K562 (cell line): ENCODE results near the gene IGSF23. TPM values are rescaled to one million over a fixed set of nuclear protein-coding genes. Genes with fewer than 3 reads are reported as not detected.

Experiments used
- ATAC-seq: fragments of 200-7000 bp; cut with Tn5 transposase; 3 replicates; pipeline ENCODE4 v1.9.1; 2020; ENCODE audit warnings: moderate library complexity
- BruUV-seq: library from RNA; stranded (reverse); fragments of 400-500 nt; replicated peaks from 2 replicates; lab custom pipeline; 2021; lab: Mats Ljungman, UMichigan
- CTCF ChIA-PET: fragments of 300-600 bp; formaldehyde crosslinking; extraction: SDS; loops from one replicate; lab custom pipeline; 2021; ENCODE audit warnings: low intra/inter-chr PET ratio; lab: Yijun Ruan, JAX
- POLR2A ChIA-PET: fragments of 300-600, 350-650 bp; sonication (Branson Sonifier 250); formaldehyde crosslinking; extraction: SDS; loops from one replicate; lab custom pipeline; 2021; ENCODE audit warnings: antibody characterized with exemption, inconsistent platforms; lab: Yijun Ruan, JAX
- DNase-seq, 4 experiments: peaks; one replicate each; pipeline versions ENCODE4 v3.0.0 to v3.0.0-alpha.2; 2011 to 2018; ENCODE audit warnings: low spot score in 3 of 4, mixed read lengths in 3 of 4; ENCODE audit errors: extremely low read depth in 1 of 4
- FAIRE-seq: peaks from 2 replicates; lab custom pipeline; 2011; peaks lifted over from hg19 to GRCh38; lab: Jason Lieb, UNC
- H2AFZ ChIP-seq: 2 replicates; pipeline ENCODE4 v1.6.0; 2011; ENCODE audit warnings: low read depth, low read length, control low read depth, inconsistent platforms
- H3K27ac ChIP-seq: fragments of 200-600 bp; 3 replicates; pipeline ENCODE4 v1.8.0; 2011; ENCODE audit warnings: low read depth, mild to moderate bottlenecking, control low read depth, inconsistent platforms, low read length, moderate library complexity, mixed read lengths; ENCODE audit errors: extremely low read depth
- H3K27me3 ChIP-seq, 2 experiments: fragments of 300-600 bp in 1 of 2; 2 replicates in 1 of 2; 3 replicates in 1 of 2; pipeline versions ENCODE4 v1.6.0 to v1.8.0; 2011; ENCODE audit warnings: inconsistent platforms in 2 of 2, low read length in 2 of 2, mild to moderate bottlenecking in 1 of 2, mixed read lengths in 1 of 2, moderate library complexity in 1 of 2; ENCODE audit not compliant: control insufficient read depth in 2 of 2, insufficient read depth in 2 of 2
- H3K36me3 ChIP-seq: fragments of 300-600 bp; 3 replicates; pipeline ENCODE4 v1.8.0; 2011; ENCODE audit warnings: mild to moderate bottlenecking, low read length, inconsistent platforms; ENCODE audit not compliant: control insufficient read depth, insufficient read depth
- H3K4me1 ChIP-seq, 2 experiments: fragments of 200-600 bp in 1 of 2; replicated peaks in 1 of 2; 2 replicates in 1 of 2; 3 replicates in 1 of 2; pipeline versions ENCODE4 v1.5.1 to v1.8.0; 2011; ENCODE audit warnings: inconsistent platforms in 2 of 2, low read length in 2 of 2, mild to moderate bottlenecking in 1 of 2, mixed read lengths in 1 of 2, moderate library complexity in 1 of 2; ENCODE audit not compliant: control insufficient read depth in 2 of 2, insufficient read depth in 2 of 2
- H3K4me2 ChIP-seq: 2 replicates; pipeline ENCODE4 v1.6.1; 2011; ENCODE audit warnings: low read length, control low read depth, inconsistent platforms, mixed read lengths; ENCODE audit not compliant: insufficient read depth
- H3K4me3 ChIP-seq: fragments of 200-600 bp; sonication (generic), shearing (Covaris generic); 2 replicates; pipeline ENCODE4 v1.5.1; 2016; ENCODE audit warnings: control low read depth, inconsistent platforms
- H3K79me2 ChIP-seq: fragments of 200-600 bp; 3 replicates; pipeline ENCODE4 v1.8.0; 2011; ENCODE audit warnings: low read length, inconsistent platforms; ENCODE audit not compliant: control insufficient read depth, insufficient read depth
- H3K9ac ChIP-seq, 2 experiments: 2 replicates each; pipeline versions ENCODE4 v1.6.0 to v1.6.1; 2011; ENCODE audit warnings: low read depth in 2 of 2, low read length in 2 of 2, control low read depth in 1 of 2, inconsistent platforms in 1 of 2, mild to moderate bottlenecking in 1 of 2, mixed read lengths in 1 of 2; ENCODE audit not compliant: insufficient read depth in 1 of 2
- H3K9me1 ChIP-seq: one replicate; pipeline ENCODE4 v1.6.0; 2011; ENCODE audit warnings: inconsistent platforms, mild to moderate bottlenecking, low read length, moderate library complexity; ENCODE audit not compliant: control insufficient read depth, insufficient read depth
- H3K9me3 ChIP-seq: replicated peaks from 2 replicates; pipeline ENCODE4 v1.5.1; 2011; ENCODE audit warnings: low read depth, low read length, inconsistent platforms; ENCODE audit not compliant: control insufficient read depth, insufficient read depth
- H4K20me1 ChIP-seq: replicated peaks from 2 replicates; pipeline ENCODE4 v1.6.1; 2011; ENCODE audit warnings: low read length, inconsistent platforms, mixed read lengths; ENCODE audit not compliant: control insufficient read depth, insufficient read depth
- ARID1B ChIP-seq: fragments of 450-650 bp; IDR thresholded peaks from 2 replicates; pipeline ENCODE4 v1.6.1; 2016; ENCODE audit warnings: antibody characterized with exemption, mild to moderate bottlenecking, inconsistent platforms
- CREM ChIP-seq: IDR thresholded peaks from 2 replicates; pipeline ENCODE4 v1.6.1; 2014; ENCODE audit warnings: antibody characterized with exemption, low read depth
- EP300 ChIP-seq: IDR thresholded peaks from 2 replicates; pipeline ENCODE4 v1.6.1; 2012; ENCODE audit warnings: low read length, improper control_type of control experiment
- ESRRB ChIP-seq: fragments of 250-450 bp; sonication (Bioruptor Pico); IDR thresholded peaks from 2 replicates; pipeline ENCODE4 v1.5.0; 2020; ENCODE audit warnings: mild to moderate bottlenecking, moderate library complexity, borderline replicate concordance
- ETV1 ChIP-seq: fragments of 450-650 bp; conservative IDR thresholded peaks from 2 replicates; pipeline ENCODE4 v1.6.1; 2016; ENCODE audit warnings: missing genetic modification characterization, control low read depth, low read depth, missing compliant biosample characterization
- EZH2 ChIP-seq: IDR thresholded peaks from 2 replicates; pipeline ENCODE4 v1.6.1; 2012; ENCODE audit warnings: low read depth, mild to moderate bottlenecking, inconsistent platforms, low read length, borderline replicate concordance
- FOSL1 ChIP-seq: fragments of 200-800 bp; sonication (Bioruptor generic); conservative IDR thresholded peaks from 2 replicates; pipeline ENCODE4 v1.6.1; 2016; ENCODE audit warnings: missing genetic modification characterization, missing compliant biosample characterization
- HMG20B ChIP-seq: fragments of 250-450 bp; sonication (Bioruptor Pico); IDR thresholded peaks from 2 replicates; pipeline ENCODE4 v1.5.0; 2021; ENCODE audit warnings: mild to moderate bottlenecking
- JUN ChIP-seq, 2 experiments: sonication (generic) in 1 of 2; formaldehyde crosslinking in 1 of 2; IDR thresholded peaks; 2 replicates each; pipeline versions ENCODE4 v1.6.1 to v1.8.0; 2012 to 2022; ENCODE audit warnings: borderline replicate concordance in 2 of 2, mild to moderate bottlenecking in 2 of 2, improper control_type of control experiment in 1 of 2, low read depth in 1 of 2, low read length in 1 of 2, missing genetic modification reagents in 1 of 2
- JUND ChIP-seq, 2 experiments: IDR thresholded peaks; 2 replicates in 1 of 2; 3 replicates in 1 of 2; pipeline ENCODE4 v1.6.1; 2011; ENCODE audit warnings: borderline replicate concordance in 2 of 2, low read depth in 2 of 2, low read length in 2 of 2, improper control_type of control experiment in 1 of 2, missing biosample characterization in 1 of 2, missing genetic modification characterization in 1 of 2, missing genetic modification reagents in 1 of 2
- LCOR ChIP-seq: sonication (generic); formaldehyde crosslinking; IDR thresholded peaks from 2 replicates; pipeline ENCODE4 v1.8.0; 2022; ENCODE audit warnings: mild to moderate bottlenecking, missing genetic modification reagents
- MEIS2 ChIP-seq: fragments of 450-650 bp; IDR thresholded peaks from 2 replicates; pipeline ENCODE4 v1.6.1; 2014; ENCODE audit warnings: mild to moderate bottlenecking; ENCODE audit not compliant: partially characterized antibody
- NFIC ChIP-seq: fragments of 450-650 bp; IDR thresholded peaks from 2 replicates; pipeline ENCODE4 v1.6.1; 2017; ENCODE audit warnings: mild to moderate bottlenecking, inconsistent platforms
- NR3C1 ChIP-seq: sonication (generic); formaldehyde crosslinking; IDR thresholded peaks from 2 replicates; pipeline ENCODE4 v1.8.1; 2022; ENCODE audit warnings: missing genetic modification reagents
- PKNOX1 ChIP-seq: fragments of 450-650 bp; IDR thresholded peaks from 2 replicates; pipeline ENCODE4 v1.6.1; 2016
- RB1 ChIP-seq: fragments of 450-650 bp; IDR thresholded peaks from 2 replicates; pipeline ENCODE4 v1.6.1; 2017; ENCODE audit warnings: low read depth, mild to moderate bottlenecking
- ZBTB7A ChIP-seq: IDR thresholded peaks from 2 replicates; pipeline ENCODE4 v1.6.1; 2011; ENCODE audit warnings: low read depth, mild to moderate bottlenecking, low read length, moderate library complexity, borderline replicate concordance; ENCODE audit not compliant: control insufficient read depth
- ZKSCAN1 ChIP-seq: fragments of 150-350 bp; IDR thresholded peaks from 2 replicates; pipeline ENCODE4 v1.6.1; 2016; ENCODE audit warnings: low read depth, low read length
- ZNF668 ChIP-seq: fragments of 250-450 bp; sonication (Bioruptor Pico); IDR thresholded peaks from 2 replicates; pipeline ENCODE4 v1.8.0; 2022; ENCODE audit warnings: mild to moderate bottlenecking, inconsistent platforms
- ZNF764 ChIP-seq: fragments of 250-450 bp; sonication (Bioruptor Pico); IDR thresholded peaks from 2 replicates; pipeline ENCODE4 v1.4.0; 2020; ENCODE audit warnings: low read depth, mild to moderate bottlenecking, moderate library complexity
- ZNF79 ChIP-seq: fragments of 250-450 bp; sonication (Bioruptor Pico); IDR thresholded peaks from 2 replicates; pipeline ENCODE4 v1.4.0; 2020; ENCODE audit warnings: low read depth, mild to moderate bottlenecking, moderate library complexity
- WGBS: fragments of 100-300 bp; shearing (Covaris generic); methylation state at CpG from one replicate; pipeline ENCODE4 v1.1.6; 2016; ENCODE audit warnings: low coverage, mixed read lengths; ENCODE audit not compliant: insufficient coverage; ENCODE audit errors: missing lambda C conversion rate; 5-methylcytosine and 5-hydroxymethylcytosine counted together
- in situ Hi-C: fragments of 300-500 bp; cut with MboI; formaldehyde crosslinking; loops from 4 replicates; pipeline ENCODE4 v1.15.0; 2018; ENCODE audit warnings: inconsistent platforms, mixed read lengths
- intact Hi-C: fragments of 100-400 bp; cut with micrococcal nuclease; formaldehyde crosslinking; loops from 2 replicates; pipeline ENCODE4 v1.14.2; 2022
- polyA plus RNA-seq, 8 experiments: library from polyadenylated mRNA; depleted of rRNA in 4 of 8; stranded (reverse) in 5 of 8; unstranded in 3 of 8; fragments of >200 nt; fragmentation: Nextera tagmentation in 2 of 8; fragmentation: Illumina TruSeq in 1 of 8; extraction: Ambion mirVana in 2 of 8; extraction: Trizol in 1 of 8; gene quantifications; 2 replicates each; pipeline versions ENCODE4 v1.2.1 to v1.2.3, GENCODE V29; 2011 to 2014; ENCODE audit warnings: inconsistent platforms in 1 of 8, missing spikeins in 1 of 8
- total RNA-seq, 7 experiments: library from RNA; depleted of rRNA in 6 of 7; stranded (reverse); fragments of >200 nt in 6 of 7; fragmentation: Illumina TruSeq in 2 of 7; extraction: Trizol in 2 of 7; gene quantifications; 2 replicates each; pipeline versions ENCODE4 v1.2.1 to v1.2.3, GENCODE V29; 2011 to 2021; ENCODE audit warnings: low replicate concordance in 1 of 7

Gene IGSF23
- total and polyA plus RNA-seq, 9 of the 15 experiments (the other 6 are each of a cell fraction or from before 2014, with no cell fraction given): not detected

GRCh38 chr19:44684892-44685863, 71.8 kb downstream of the IGSF23 start:
- Histone ChIP-seq H3K27me3 (no peaks in the 10 kb centered on the region), H3K4me2 (peak overlapping the region; percentile 56), H4K20me1 (no peaks in the 10 kb centered on the region; the same call in 1 of the 2 replicates), H3K79me2 (no peaks in the 10 kb centered on the region), H3K4me3 (no peak overlapping the region), H3K4me1 (peaks cover 6 to 23% of the 10 kb centered on the region in 2 experiments), H3K27ac (peak overlapping the region; percentile 35; the same call in 2 of the 3 replicates), H3K36me3 (no peaks in the 10 kb centered on the region), H3K9me1 (no peaks in the 10 kb centered on the region), H3K9me3 (no peaks in the 10 kb centered on the region), H3K9ac (peak overlapping the region in 1 of 2 experiments; percentile 68; a peak in 1 of 4 replicates), H2AFZ (peak overlapping the region; percentile 87)
- in situ Hi-C loops (no loop called here), intact Hi-C loops (loop anchor here (10.0 kb wide), 1 partner anchor 110 kb away; no protein-coding TSS in a partner anchor)
- ChIA-PET CTCF (no interaction called here), POLR2A (interaction anchor here (0.6 kb wide), 1 partner anchor 120 kb away, joined by 3 read pairs; no protein-coding TSS in a partner anchor)
- 36% methylated on average over 19 of the region's 25 CpGs for WGBS
- FAIRE-seq (peak; percentile 44), DNase-seq (peak; percentile 24 to 68 (median 36)), ATAC-seq (peak; percentile 31)
- no TSS peak for BruUV-seq
- no peak for TF ChIP-seq HMG20B (CRISPR knock-in tag)
- no peak for TF ChIP-seq NR3C1 (CRISPR knock-in tag)
- TF ChIP-seq JUN (IDR thresholded peaks at IDR 0.05; ENCODE audit: borderline replicate concordance, low read depth, low read length): peak; percentile 57; the same call in 1 of the 2 replicates
- no peak for TF ChIP-seq JUN (CRISPR knock-in tag; IDR thresholded peaks at IDR 0.05; ENCODE audit: borderline replicate concordance)
- peak; percentile 69 for TF ChIP-seq ETV1 (tag)
- TF ChIP-seq ZKSCAN1: no peak
- peak; percentile 39; the same call in 1 of the 2 replicates for TF ChIP-seq ZBTB7A
- no peak for TF ChIP-seq ZNF79 (CRISPR knock-in tag)
- TF ChIP-seq LCOR: no peak
- no peak for TF ChIP-seq EZH2
- TF ChIP-seq FOSL1 (tag): peak; percentile 85
- TF ChIP-seq NFIC: peak; percentile 72
- TF ChIP-seq RB1: no peak
- TF ChIP-seq EP300: peak; percentile 11; the same call in 1 of the 2 replicates
- no peak for TF ChIP-seq ZNF764
- TF ChIP-seq JUND (IDR thresholded peaks at IDR 0.05; ENCODE audit: borderline replicate concordance, low read depth, low read length): peak; percentile 83
- TF ChIP-seq JUND (tag; IDR thresholded peaks at IDR 0.05; ENCODE audit: borderline replicate concordance, low read depth, low read length): peak; percentile 51; the same call in 1 of the 3 replicates
- TF ChIP-seq ARID1B: peak; percentile 73
- TF ChIP-seq ZNF668: no peak
- TF ChIP-seq CREM: peak; percentile 69
- TF ChIP-seq MEIS2: peak; percentile 79
- peak; percentile 42; the same call in 1 of the 2 replicates for TF ChIP-seq PKNOX1
- TF ChIP-seq ESRRB (CRISPR knock-in tag): no peak
